Activated CD8-positive, alpha-beta T cell treated with anti-CD3 and anti-CD28 coated beads, Interleukin-2, amount 10 ng/mL, durations not matched to agents 7 days and 5 days (primary cell): Measurements from ENCODE around the gene COL7A1. TPM values are rescaled to one million over a fixed set of nuclear protein-coding genes. Genes with fewer than 3 reads are reported as not detected.
"Not testable (repeated sequence)": the region's sequence is repeated elsewhere in the genome, so short reads cannot be mapped to it uniquely, and the experiment has no call there.

ENCODE experiments used
- ATAC-seq: fragments of 150-1000 bp; cut with Tn5 transposase; one replicate; pipeline ENCODE4 v1.10.0; 2021; ENCODE audit warnings: moderate library complexity
- CTCF ChIA-PET: fragments of 350-600 bp; sonication (Branson Sonifier 250); formaldehyde crosslinking; loops from one replicate; lab custom pipeline; 2021; ENCODE audit warnings: antibody characterized with exemption; lab: Charles Lee
- POLR2A ChIA-PET: fragments of 350-600 bp; sonication (Branson Sonifier 250); formaldehyde crosslinking; loops from one replicate; lab custom pipeline; 2021; ENCODE audit warnings: antibody characterized with exemption; lab: Charles Lee
- DNase-seq: peaks from one replicate; pipeline ENCODE4 v3.0.0-alpha.2; 2020
- H3K27ac Mint-ChIP-seq: one replicate; pipeline ENCODE4 v1.8.0; 2021; ENCODE audit warnings: mild to moderate bottlenecking, mixed read lengths
- H3K27me3 Mint-ChIP-seq: one replicate; pipeline ENCODE4 v1.8.0; 2021; ENCODE audit warnings: low read depth, mixed read lengths
- H3K36me3 Mint-ChIP-seq: one replicate; pipeline ENCODE4 v1.8.0; 2021; ENCODE audit warnings: low read depth, mixed read lengths
- H3K4me1 Mint-ChIP-seq: one replicate; pipeline ENCODE4 v1.8.0; 2021; ENCODE audit warnings: low read depth, mixed read lengths
- H3K4me3 Mint-ChIP-seq: one replicate; pipeline ENCODE4 v1.8.0; 2021; ENCODE audit warnings: mild to moderate bottlenecking, mixed read lengths
- H3K9me3 Mint-ChIP-seq: one replicate; pipeline ENCODE4 v1.8.0; 2022; ENCODE audit warnings: mixed read lengths; ENCODE audit not compliant: insufficient read depth
- total RNA-seq, 2 experiments: library from RNA; stranded (reverse); gene quantifications; one replicate each; pipeline ENCODE4 v1.2.3, GENCODE V29; 2021

Gene COL7A1
- total RNA-seq, 2 experiments from 2014 or later = 1.2 to 1.6 TPM

GRCh38 chr3:48556796-48557626 is 38.1 kb downstream of the COL7A1 start, which contains the start of gene PFKFB4:
Gene PFKFB4 (minus strand): TSS chr3:48556803. CDS start chr3:48556777, 26 bp downstream.
- DNase-seq (peak; percentile 100), ATAC-seq (peak; percentile 92)
- peak within 1 kb of the TSS; percentile 85 for H3K4me3 Mint-ChIP-seq
- H3K9me3 Mint-ChIP-seq = no peaks in the 10 kb centered on the region
- peaks cover 66% of the 10 kb centered on the region for H3K4me1 Mint-ChIP-seq
- POLR2A ChIA-PET = interaction anchor here (0.6 to 1.9 kb wide), 9 partner anchors 14 to 257 kb away, joined by 3 to 7 read pairs (median 3); partner anchors contain the start of gene CCDC51
- H3K36me3 Mint-ChIP-seq = peaks cover 19% of the 10 kb centered on the region
- CTCF ChIA-PET = interaction anchor here (0.8 to 15.5 kb wide), 16 partner anchors 8 to 363 kb away, joined by 3 to 179 read pairs (median 4); partner anchors contain the start of genes CCDC51, CELSR3, SLC26A6 and TMA7
- peak within 1 kb of the TSS; percentile 83 for H3K27ac Mint-ChIP-seq
- peaks cover 3% of the 10 kb centered on the region for H3K27me3 Mint-ChIP-seq

DNA sequence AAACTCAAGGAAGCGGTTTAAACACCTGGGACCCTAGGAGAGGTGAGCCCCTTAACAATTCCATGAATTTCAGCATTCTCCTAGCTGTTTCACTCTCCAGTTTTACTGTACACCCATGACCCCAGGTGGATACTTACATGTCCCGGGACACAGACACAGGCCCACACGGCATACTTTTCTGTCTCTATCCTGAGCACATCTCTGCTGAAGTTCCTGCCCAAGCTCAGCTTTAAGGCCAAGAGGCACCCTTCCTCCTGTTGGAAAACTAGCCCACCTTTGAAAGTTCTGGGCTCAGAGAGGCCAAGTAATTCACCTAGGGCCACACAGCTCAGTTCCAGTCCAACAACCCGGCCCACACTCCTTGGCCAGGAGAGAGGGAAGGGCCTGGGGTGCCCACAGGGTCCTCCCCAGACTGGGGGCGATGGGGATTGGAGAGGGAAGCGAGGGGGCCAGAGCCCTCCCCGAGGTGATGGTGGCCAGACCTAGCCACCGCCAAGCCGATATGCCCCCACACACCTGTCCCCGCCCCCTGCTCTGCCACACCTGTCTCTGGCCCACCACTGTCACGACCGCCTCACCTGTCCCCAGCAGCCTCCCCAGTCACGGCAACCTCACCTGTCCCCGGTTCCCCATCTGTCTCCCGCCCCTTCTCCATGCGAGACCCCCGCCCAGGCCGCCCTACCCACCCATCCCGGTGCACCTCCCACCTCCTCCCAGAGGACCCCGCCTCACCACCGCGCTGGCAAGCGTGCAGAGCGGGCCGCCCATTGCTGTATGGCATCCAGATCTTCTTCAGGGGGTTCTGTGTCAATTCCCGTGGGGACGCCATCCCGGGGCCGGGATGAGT is 39.0 kb downstream of the COL7A1 start:
- H3K27me3 Mint-ChIP-seq = peaks cover 3% of the 10 kb centered on the region
- H3K27ac Mint-ChIP-seq = peak overlapping the region; percentile 83
- no peak for ATAC-seq
- POLR2A ChIA-PET = interaction anchor here (0.9 to 1.9 kb wide), 6 partner anchors 15 to 256 kb away, joined by 3 to 4 read pairs (median 4); a partner anchor contains a TSS
- H3K4me1 Mint-ChIP-seq = peaks cover 64% of the 10 kb centered on the region
- H3K4me3 Mint-ChIP-seq = peak overlapping the region; percentile 85
- peaks cover 19% of the 10 kb centered on the region for H3K36me3 Mint-ChIP-seq
- no peak for DNase-seq
- H3K9me3 Mint-ChIP-seq = no peaks in the 10 kb centered on the region
- CTCF ChIA-PET = interaction anchor here (0.6 to 15.5 kb wide), 14 partner anchors 7 to 315 kb away, joined by 3 to 179 read pairs (median 5); partner anchors contain the start of genes CCDC51, CELSR3, SLC26A6 and TMA7

GRCh38 chr3:48555231-48555948 is 39.7 kb downstream of the COL7A1 start:
- DNase-seq = no peak
- ATAC-seq = no peak
- peak overlapping the region; percentile 16 for H3K27ac Mint-ChIP-seq
- H3K4me3 Mint-ChIP-seq = peak overlapping the region; percentile 85
- H3K9me3 Mint-ChIP-seq = no peaks in the 10 kb centered on the region
- H3K36me3 Mint-ChIP-seq = peaks cover 25% of the 10 kb centered on the region
- ChIA-PET POLR2A (interaction anchor here (1.1 kb wide), 1 partner anchor 120 kb away, joined by 3 read pairs; no protein-coding TSS in a partner anchor), CTCF (interaction anchor here (0.6 to 15.5 kb wide), 3 partner anchors 27 to 154 kb away, joined by 4 to 179 read pairs (median 46); no protein-coding TSS in a partner anchor)
- peaks cover 3% of the 10 kb centered on the region for H3K27me3 Mint-ChIP-seq
- peaks cover 60% of the 10 kb centered on the region for H3K4me1 Mint-ChIP-seq

- H3K27me3 Mint-ChIP-seq = no peaks in the 10 kb centered on the region
- H3K4me1 Mint-ChIP-seq = peaks cover 55% of the 10 kb centered on the region
- peaks cover 28% of the 10 kb centered on the region for H3K36me3 Mint-ChIP-seq
- DNase-seq (no peak), ATAC-seq (no peak)
- H3K9me3 Mint-ChIP-seq = no peaks in the 10 kb centered on the region
- no peak overlapping the region for H3K27ac Mint-ChIP-seq
- peak overlapping the region; percentile 34 for H3K4me3 Mint-ChIP-seq
- POLR2A ChIA-PET = interaction anchor here (0.5 to 1.1 kb wide), 3 partner anchors 81 to 313 kb away, joined by 3 read pairs; partner anchors contain the start of gene ZNF589
- CTCF ChIA-PET = interaction anchor here (1.4 to 15.5 kb wide), 6 partner anchors 47 to 153 kb away, joined by 3 to 179 read pairs (median 6); partner anchors contain the start of genes ATRIP, CCDC51 and TMA7
Measured at GRCh38 chr3:48553886-48554845, 41.0 kb downstream of the COL7A1 start.

DNA sequence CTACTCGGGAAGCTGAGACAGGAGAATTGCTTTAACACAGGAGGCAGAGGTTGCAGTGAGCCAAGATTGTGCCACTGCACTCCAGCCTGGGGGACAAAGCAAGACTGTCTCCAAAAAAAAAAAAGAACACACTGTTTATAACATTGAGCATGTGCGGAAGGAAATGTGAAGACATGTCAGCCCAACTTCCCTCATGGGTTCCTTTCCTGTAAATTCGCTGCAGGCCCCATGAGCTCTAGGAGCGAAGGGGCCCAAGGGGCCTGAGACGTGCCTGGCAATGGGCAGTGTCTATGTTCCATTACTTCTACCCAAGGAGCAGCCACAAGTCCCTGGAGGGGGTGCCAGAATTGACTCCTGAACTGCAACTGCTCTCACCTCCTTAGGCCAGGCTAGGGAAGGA is 41.8 kb downstream of the COL7A1 start:
- ATAC-seq = no peak
- H3K9me3 Mint-ChIP-seq = no peaks in the 10 kb centered on the region
- CTCF ChIA-PET = interaction anchor here (1.4 to 15.5 kb wide), 6 partner anchors 46 to 152 kb away, joined by 3 to 179 read pairs (median 6); partner anchors contain the start of genes ATRIP, CCDC51 and TMA7
- peaks cover 31% of the 10 kb centered on the region for H3K36me3 Mint-ChIP-seq
- DNase-seq = no peak
- POLR2A ChIA-PET = interaction anchor here (0.6 to 1.1 kb wide), 4 partner anchors 53 to 313 kb away, joined by 3 read pairs; partner anchors contain the start of gene ZNF589
- H3K27ac Mint-ChIP-seq = no peak overlapping the region
- H3K4me1 Mint-ChIP-seq = peaks cover 52% of the 10 kb centered on the region
- H3K4me3 Mint-ChIP-seq = no peak overlapping the region
- no peaks in the 10 kb centered on the region for H3K27me3 Mint-ChIP-seq

GRCh38 chr3:48552111-48552951 is 42.8 kb downstream of the COL7A1 start:
- no peak overlapping the region for H3K27ac Mint-ChIP-seq
- ATAC-seq = no peak

DNA sequence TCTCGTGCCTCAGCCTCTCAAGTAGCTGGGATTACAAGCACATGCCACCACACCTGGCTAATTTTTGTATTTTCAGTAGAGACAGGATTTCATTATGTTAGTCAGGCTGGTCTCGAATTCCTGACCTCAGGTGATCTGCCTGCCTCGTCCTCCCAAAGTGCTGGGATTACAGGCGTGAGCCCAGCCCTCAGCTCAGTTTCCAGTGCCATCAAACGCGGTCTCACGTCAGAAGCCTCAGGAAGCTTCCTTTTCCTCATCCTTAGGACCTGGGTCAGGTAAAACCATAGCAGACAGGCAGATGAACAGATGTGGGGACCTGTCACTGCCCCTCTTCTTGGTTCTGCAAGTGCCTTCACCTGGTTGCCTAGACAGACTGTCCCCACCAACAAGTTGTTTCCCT is 43.5 kb downstream of the COL7A1 start:
- CTCF ChIA-PET = interaction anchor here (5.6 to 15.5 kb wide), 2 partner anchors 115 to 150 kb away, joined by 46 to 179 read pairs; no protein-coding TSS in a partner anchor
- H3K4me3 Mint-ChIP-seq, H3K27me3 Mint-ChIP-seq, H3K27ac Mint-ChIP-seq, H3K9me3 Mint-ChIP-seq, DNase-seq, ATAC-seq, POLR2A ChIA-PET: not testable (repeated sequence)
- Mint-ChIP-seq H3K36me3 (peaks cover 44% of the 10 kb centered on the region), H3K4me1 (peaks cover 47% of the 10 kb centered on the region)

More at GRCh38 chr3:48552111-48552951, 42.8 kb downstream of the COL7A1 start:
- Mint-ChIP-seq H3K36me3 (peaks cover 38% of the 10 kb centered on the region), H3K27me3 (no peaks in the 10 kb centered on the region), H3K4me3 (no peak overlapping the region), H3K4me1 (peaks cover 47% of the 10 kb centered on the region), H3K9me3 (no peaks in the 10 kb centered on the region)
- DNase-seq = no peak
- ChIA-PET POLR2A (interaction anchor here (0.6 to 1.1 kb wide), 3 partner anchors 54 to 312 kb away, joined by 3 read pairs; partner anchors contain the start of gene ZNF589), CTCF (interaction anchor here (0.6 to 15.5 kb wide), 5 partner anchors 106 to 151 kb away, joined by 3 to 179 read pairs (median 7); partner anchors contain the start of genes ATRIP, CCDC51 and TMA7)

DNA sequence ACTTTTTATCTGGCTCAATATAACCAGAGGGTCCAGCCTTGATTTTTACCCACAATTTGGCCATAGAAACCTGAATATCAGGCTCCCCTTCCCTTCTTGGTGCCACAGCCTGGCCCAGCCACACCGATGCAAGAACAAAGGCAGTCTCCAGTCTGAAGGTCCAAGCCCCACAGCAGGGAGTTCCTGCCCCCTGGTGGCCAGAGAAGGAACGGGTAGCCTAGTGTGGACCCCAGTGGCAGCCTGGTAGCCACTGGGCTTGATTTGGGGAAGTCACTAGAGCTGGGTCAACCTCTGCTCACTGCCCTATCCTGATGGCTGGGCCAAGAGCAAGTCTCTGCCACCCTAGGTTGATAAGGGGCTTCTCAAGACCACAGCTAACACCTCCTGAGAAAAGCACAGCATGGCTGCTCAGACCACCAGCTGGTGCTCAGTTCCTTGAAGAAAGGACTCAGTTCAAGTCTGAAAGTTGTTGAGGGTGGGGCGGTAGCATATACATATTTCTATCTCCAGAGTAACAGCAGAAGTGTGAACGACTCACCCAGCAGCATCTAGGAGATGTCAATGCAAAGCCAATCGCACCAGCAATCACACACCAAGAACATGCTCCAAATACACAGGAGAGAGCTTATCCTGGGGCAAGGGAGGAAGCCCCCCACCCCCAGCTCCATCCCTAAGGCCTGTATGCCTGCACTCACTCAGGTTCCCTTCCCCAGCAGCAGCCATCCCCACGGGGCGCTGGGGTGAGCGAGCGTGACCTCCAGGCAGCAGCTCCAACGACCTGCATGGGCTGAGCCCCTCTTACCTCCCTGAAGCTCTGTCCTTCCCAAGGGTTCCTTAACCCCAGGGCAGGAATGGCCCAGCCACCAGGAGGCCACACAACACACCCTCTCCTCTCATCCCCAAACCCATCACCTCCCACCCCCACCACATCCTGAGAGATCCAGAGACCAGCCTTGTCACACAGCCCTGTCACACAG is 46.1 kb downstream of the COL7A1 start:
- H3K4me1 Mint-ChIP-seq = peaks cover 28% of the 10 kb centered on the region
- peak; percentile 97 for ATAC-seq
- H3K4me3 Mint-ChIP-seq = no peak overlapping the region
- ChIA-PET POLR2A (interaction anchor here (1.2 to 1.7 kb wide), 5 partner anchors 70 to 109 kb away, joined by 3 to 8 read pairs (median 5); partner anchors contain the start of genes CCDC51 and TMA7), CTCF (interaction anchor here (0.7 to 15.5 kb wide), 33 partner anchors 9 to 308 kb away, joined by 3 to 179 read pairs (median 4); partner anchors contain the start of genes ATRIP, CCDC51, PFKFB4 and PLXNB1)
- DNase-seq = peak; percentile 90
- H3K27ac Mint-ChIP-seq = peak overlapping the region; percentile 49
- peaks cover 52% of the 10 kb centered on the region for H3K36me3 Mint-ChIP-seq
- H3K9me3 Mint-ChIP-seq = no peaks in the 10 kb centered on the region
- H3K27me3 Mint-ChIP-seq = no peaks in the 10 kb centered on the region
